CD4-positive, alpha-beta memory T cell (primary cell): ENCODE results near the gene MBTD1. TPM values are rescaled to one million over a fixed set of nuclear protein-coding genes. Genes with fewer than 3 reads are reported as not detected.

Experiments
- CTCF ChIA-PET: fragments of 350-600 bp; sonication (Branson Sonifier 250); formaldehyde crosslinking; loops from one replicate; lab custom pipeline; 2021; ENCODE audit warnings: inconsistent platforms; ENCODE audit not compliant: partially characterized antibody; lab: Charles Lee
- POLR2A ChIA-PET: fragments of 350-600 bp; sonication (Branson Sonifier 250); formaldehyde crosslinking; loops from one replicate; lab custom pipeline; 2021; ENCODE audit not compliant: partially characterized antibody; lab: Charles Lee
- DNase-seq, 5 donors: peaks; one replicate each; pipeline versions ENCODE4 v3.0.0 to v3.0.0-alpha.2; 2020 to 2022; ENCODE audit warnings: mixed read lengths in 1 of 5
- H3K27ac ChIP-seq: one replicate; pipeline ENCODE4 v1.7.0; 2013; ENCODE audit warnings: low read depth, low read length
- H3K27me3 ChIP-seq: 2 replicates; pipeline ENCODE4 v1.7.0; 2013; ENCODE audit warnings: mild to moderate bottlenecking, low read length, moderate library complexity; ENCODE audit not compliant: insufficient read depth
- H3K36me3 ChIP-seq: 2 replicates; pipeline ENCODE4 v1.7.0; 2013; ENCODE audit warnings: mild to moderate bottlenecking, low read length, moderate library complexity; ENCODE audit not compliant: insufficient read depth
- H3K4me1 ChIP-seq: 2 replicates; pipeline ENCODE4 v1.7.0; 2013; ENCODE audit warnings: mild to moderate bottlenecking, low read length, moderate library complexity; ENCODE audit not compliant: insufficient read depth
- H3K4me3 ChIP-seq, 2 donors: one replicate each; pipeline ENCODE4 v1.7.0; 2013; ENCODE audit warnings: low read length in 2 of 2, mild to moderate bottlenecking in 1 of 2
- H3K9me3 ChIP-seq, 2 donors: one replicate each; pipeline ENCODE4 v1.7.0; 2013; ENCODE audit warnings: low read length in 2 of 2, control low read depth in 1 of 2; ENCODE audit not compliant: control insufficient read depth in 1 of 2
- H3K27ac Mint-ChIP-seq, 7 donors: one replicate each; pipeline ENCODE4 v1.8.0; 2020 to 2021; ENCODE audit warnings: mixed read lengths in 7 of 7, mild to moderate bottlenecking in 6 of 7, inconsistent platforms in 3 of 7, moderate library complexity in 3 of 7
- H3K27me3 Mint-ChIP-seq, 2 donors: one replicate each; pipeline ENCODE4 v1.8.0; 2020 to 2021; ENCODE audit warnings: mixed read lengths in 2 of 2
- H3K36me3 Mint-ChIP-seq, 2 donors: one replicate each; pipeline ENCODE4 v1.8.0; 2020 to 2021; ENCODE audit warnings: mixed read lengths in 2 of 2, inconsistent platforms in 1 of 2, mild to moderate bottlenecking in 1 of 2
- H3K4me1 Mint-ChIP-seq, 4 donors: one replicate each; pipeline ENCODE4 v1.8.0; 2020 to 2021; ENCODE audit warnings: mixed read lengths in 4 of 4, mild to moderate bottlenecking in 1 of 4
- H3K4me3 Mint-ChIP-seq, 8 donors: one replicate each; pipeline ENCODE4 v1.8.0; 2020 to 2021; ENCODE audit warnings: mixed read lengths in 8 of 8, mild to moderate bottlenecking in 7 of 8, moderate library complexity in 6 of 8, inconsistent platforms in 3 of 8
- H3K9me3 Mint-ChIP-seq, 8 donors: one replicate each; pipeline ENCODE4 v1.8.0; 2020 to 2021; ENCODE audit warnings: mixed read lengths in 8 of 8, mild to moderate bottlenecking in 5 of 8, inconsistent platforms in 3 of 8, moderate library complexity in 1 of 8
- intact Hi-C: fragments of 100-400 bp; cut with micrococcal nuclease; formaldehyde crosslinking; loops from one replicate; pipeline ENCODE4 v1.15.1; 2023
- polyA plus RNA-seq, 2 donors: library from polyadenylated mRNA; unstranded; fragments of 300-500 nt; fragmentation: Illumina TruSeq; gene quantifications; one replicate each; pipeline ENCODE4 v1.2.3, GENCODE V29; 2021
- total RNA-seq, 2 experiments: library from RNA; stranded (reverse); gene quantifications; one replicate each; pipeline ENCODE4 v1.2.3, GENCODE V29; 2021

MBTD1 gene
- total and polyA plus RNA-seq, 4 experiments from 2014 or later: 3.6 to 30.0 (median 17.4) TPM

DNA sequence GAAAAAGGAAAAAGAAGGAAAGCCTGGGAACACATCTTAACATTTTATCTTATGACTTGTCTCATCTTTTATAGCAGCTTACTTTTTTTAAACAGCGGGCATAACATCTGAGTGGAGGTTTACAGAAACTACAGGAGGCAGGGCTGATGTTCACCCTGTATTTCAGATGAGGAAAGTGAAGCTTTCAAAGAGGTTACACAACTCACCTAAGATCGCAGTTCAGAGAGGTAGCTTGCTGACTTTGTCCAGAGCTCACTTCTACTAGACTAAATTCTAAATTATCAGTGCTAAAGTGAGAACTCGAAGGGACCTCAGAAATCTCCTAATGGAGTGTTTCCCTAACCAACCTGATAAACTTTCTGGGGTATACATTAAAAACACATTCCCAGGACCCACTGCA lies 3.7 kb downstream of the MBTD1 start:
- Histone ChIP-seq H3K4me1 (peaks cover 52% of the 10 kb centered on the region), H3K9me3 (no peaks in the 10 kb centered on the region), H3K27me3 (no peaks in the 10 kb centered on the region), H3K27ac (no peak overlapping the region), H3K4me3 (no peak overlapping the region), H3K36me3 (no peaks in the 10 kb centered on the region)
- peaks cover 36 to 71% (median 51%) of the 10 kb centered on the region in 4 donors for H3K4me1 Mint-ChIP-seq
- H3K27ac Mint-ChIP-seq: peak overlapping the region in 2 of 7 donors; percentile 10 to 28
- ChIA-PET CTCF (no interaction called here), POLR2A (interaction anchor here (0.6 kb wide), 1 partner anchor 85 kb away, joined by 5 read pairs; no protein-coding TSS in a partner anchor)
- peaks cover 0 to 2% (median 0%) of the 10 kb centered on the region in 8 donors for H3K9me3 Mint-ChIP-seq
- intact Hi-C loops: no loop called here
- H3K27me3 Mint-ChIP-seq: no peaks in the 10 kb centered on the region
- H3K36me3 Mint-ChIP-seq: peaks cover 24 to 45% of the 10 kb centered on the region in 2 donors
- DNase-seq: no peak
- peak overlapping the region in 1 of 8 donors; percentile 24 for H3K4me3 Mint-ChIP-seq

DNA sequence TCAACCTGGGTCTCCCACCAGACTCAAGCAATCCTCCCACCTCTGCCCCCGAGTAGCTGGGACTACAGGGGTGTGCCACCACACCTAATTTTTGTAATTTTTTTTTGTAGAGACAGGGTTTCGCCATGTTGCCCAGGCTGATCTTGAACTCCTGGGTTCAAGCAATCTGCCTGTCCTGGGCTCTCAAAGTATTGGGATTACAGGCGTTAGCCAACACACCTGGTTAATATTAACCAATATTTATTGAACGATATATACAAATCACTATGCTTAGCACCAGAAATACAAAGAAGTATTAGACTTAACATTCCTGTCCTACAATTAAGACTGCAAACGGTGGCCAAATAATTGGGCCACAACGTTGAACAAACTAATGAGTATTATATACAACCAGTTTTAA lies 4.2 kb downstream of the MBTD1 start:
- Mint-ChIP-seq H3K4me3 (no peak overlapping the region), H3K27me3 (no peaks in the 10 kb centered on the region), H3K36me3 (peaks cover 28 to 48% of the 10 kb centered on the region in 2 donors), H3K27ac (peak overlapping the region in 1 of 7 donors; percentile 28), H3K4me1 (peaks cover 36 to 72% (median 52%) of the 10 kb centered on the region in 4 donors), H3K9me3 (peaks cover 0 to 2% (median 0%) of the 10 kb centered on the region in 8 donors)
- DNase-seq: no peak
- H3K36me3 ChIP-seq: no peaks in the 10 kb centered on the region
- H3K4me3 ChIP-seq: no peak overlapping the region
- intact Hi-C loops: no loop called here
- peaks cover 51% of the 10 kb centered on the region for H3K4me1 ChIP-seq
- H3K27ac ChIP-seq: no peak overlapping the region
- no peaks in the 10 kb centered on the region for H3K27me3 ChIP-seq
- H3K9me3 ChIP-seq: no peaks in the 10 kb centered on the region
- POLR2A ChIA-PET: interaction anchor here (0.6 kb wide), 1 partner anchor 85 kb away, joined by 5 read pairs; no protein-coding TSS in a partner anchor
- CTCF ChIA-PET: no interaction called here

GRCh38 chr17:51251010-51251409 lies 8.8 kb downstream of the MBTD1 start:
- Histone ChIP-seq H3K27ac (no peak overlapping the region), H3K4me1 (peaks cover 17% of the 10 kb centered on the region), H3K4me3 (no peak overlapping the region), H3K36me3 (no peaks in the 10 kb centered on the region), H3K9me3 (no peaks in the 10 kb centered on the region), H3K27me3 (no peaks in the 10 kb centered on the region)
- DNase-seq: no peak
- intact Hi-C loops: no loop called here
- POLR2A ChIA-PET: interaction anchor here (0.6 to 1.8 kb wide), 2 partner anchors 9 to 19 kb away, joined by 3 to 6 read pairs; partner anchors contain the start of genes MBTD1 and UTP18
- Mint-ChIP-seq H3K27me3 (no peaks in the 10 kb centered on the region), H3K4me1 (peaks cover 19 to 29% (median 25%) of the 10 kb centered on the region in 4 donors), H3K36me3 (peaks cover 30 to 34% of the 10 kb centered on the region in 2 donors), H3K27ac (peak overlapping the region in 1 of 7 donors; percentile 70), H3K9me3 (peaks cover 0 to 2% (median 0%) of the 10 kb centered on the region in 8 donors), H3K4me3 (no peak overlapping the region)
- CTCF ChIA-PET: no interaction called here

DNA sequence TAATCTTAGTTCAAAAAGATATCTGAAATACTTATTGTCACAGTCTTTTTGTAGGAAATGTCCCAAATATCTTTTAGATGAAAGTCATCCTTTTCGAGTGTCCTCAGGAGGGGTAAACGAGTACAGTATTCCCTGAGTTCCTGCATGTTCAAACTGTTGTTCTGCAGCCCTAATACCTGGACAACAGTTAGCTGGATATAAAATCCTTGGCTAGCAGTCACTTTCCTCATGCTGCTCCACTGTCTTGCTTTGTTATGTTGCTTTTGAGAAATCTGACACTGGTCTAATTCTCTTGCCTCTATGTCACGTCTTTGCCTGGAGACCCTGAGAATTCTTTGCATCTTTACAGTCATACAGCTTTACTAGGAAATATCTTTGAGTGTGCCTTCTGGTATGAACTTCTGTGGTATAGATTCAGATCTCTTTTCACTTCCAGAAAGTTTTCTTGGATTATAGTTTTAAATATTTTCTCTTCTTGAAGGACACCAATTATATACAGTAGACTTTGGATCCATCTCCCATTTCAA lies 9.5 kb downstream of the MBTD1 start:
- Mint-ChIP-seq H3K4me1 (peaks cover 17 to 25% (median 21%) of the 10 kb centered on the region in 4 donors), H3K27ac (no peak overlapping the region), H3K4me3 (no peak overlapping the region), H3K27me3 (no peaks in the 10 kb centered on the region), H3K9me3 (peaks cover 0 to 2% (median 0%) of the 10 kb centered on the region in 8 donors), H3K36me3 (peaks cover 27 to 32% of the 10 kb centered on the region in 2 donors)
- ChIA-PET POLR2A (interaction anchor here (1.8 kb wide), 1 partner anchor 10 kb away, joined by 6 read pairs; the partner anchor contains the start of genes MBTD1 and UTP18), CTCF (no interaction called here)
- DNase-seq: no peak
- Histone ChIP-seq H3K4me1 (peaks cover 12% of the 10 kb centered on the region), H3K4me3 (no peak overlapping the region), H3K27me3 (no peaks in the 10 kb centered on the region), H3K27ac (no peak overlapping the region), H3K36me3 (no peaks in the 10 kb centered on the region), H3K9me3 (no peaks in the 10 kb centered on the region)
- intact Hi-C loops: no loop called here

- POLR2A ChIA-PET: no interaction called here
- CTCF ChIA-PET: no interaction called here
- no peak overlapping the region for H3K4me3 ChIP-seq
- H3K4me3 Mint-ChIP-seq: no peak overlapping the region
- no peaks in the 10 kb centered on the region for H3K27me3 Mint-ChIP-seq
- no peak for DNase-seq
- peaks cover 8 to 11% of the 10 kb centered on the region in 2 donors for H3K36me3 Mint-ChIP-seq
- H3K9me3 Mint-ChIP-seq: no peaks in the 10 kb centered on the region
- H3K27ac Mint-ChIP-seq: no peak overlapping the region
- intact Hi-C loops: no loop called here
- no peaks in the 10 kb centered on the region for H3K9me3 ChIP-seq
- H3K36me3 ChIP-seq: no peaks in the 10 kb centered on the region
- H3K4me1 Mint-ChIP-seq: peaks cover 11 to 35% (median 21%) of the 10 kb centered on the region in 4 donors
- no peaks in the 10 kb centered on the region for H3K4me1 ChIP-seq
- no peak overlapping the region for H3K27ac ChIP-seq
- H3K27me3 ChIP-seq: no peaks in the 10 kb centered on the region
Measured at GRCh38 chr17:51245535-51245934, 14.3 kb downstream of the MBTD1 start.

DNA sequence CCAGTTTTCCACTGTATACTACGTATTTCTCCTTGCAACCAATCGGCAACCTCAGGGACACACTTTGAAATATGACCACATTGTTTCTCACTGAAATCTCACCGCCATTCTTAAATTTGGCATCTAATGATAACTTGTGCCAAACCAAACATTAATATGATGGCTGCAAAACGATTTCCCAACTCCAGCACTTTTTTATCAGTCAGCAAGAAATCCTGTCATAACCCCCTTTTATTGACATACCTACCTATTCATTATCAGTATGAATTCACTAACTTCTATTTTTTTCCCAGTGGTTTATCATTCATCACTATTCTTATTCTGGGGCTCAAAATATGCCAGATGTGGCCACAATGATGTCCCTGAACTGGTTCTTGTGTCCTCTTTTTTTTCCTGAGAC lies 15.8 kb downstream of the MBTD1 start:
- H3K36me3 Mint-ChIP-seq: peaks cover 5 to 8% of the 10 kb centered on the region in 2 donors
- no peak overlapping the region for H3K27ac ChIP-seq
- H3K4me3 ChIP-seq: no peak overlapping the region
- H3K27me3 ChIP-seq: no peaks in the 10 kb centered on the region
- H3K36me3 ChIP-seq: no peaks in the 10 kb centered on the region
- H3K9me3 ChIP-seq: no peaks in the 10 kb centered on the region
- intact Hi-C loops: no loop called here
- H3K27ac Mint-ChIP-seq: peak overlapping the region in 1 of 7 donors; percentile 25
- no peaks in the 10 kb centered on the region for H3K27me3 Mint-ChIP-seq
- H3K4me1 ChIP-seq: peaks cover 4% of the 10 kb centered on the region
- H3K4me1 Mint-ChIP-seq: peaks cover 19 to 47% (median 31%) of the 10 kb centered on the region in 4 donors
- DNase-seq: no peak
- ChIA-PET POLR2A (no interaction called here), CTCF (no interaction called here)
- no peak overlapping the region for H3K4me3 Mint-ChIP-seq
- H3K9me3 Mint-ChIP-seq: no peaks in the 10 kb centered on the region

DNA sequence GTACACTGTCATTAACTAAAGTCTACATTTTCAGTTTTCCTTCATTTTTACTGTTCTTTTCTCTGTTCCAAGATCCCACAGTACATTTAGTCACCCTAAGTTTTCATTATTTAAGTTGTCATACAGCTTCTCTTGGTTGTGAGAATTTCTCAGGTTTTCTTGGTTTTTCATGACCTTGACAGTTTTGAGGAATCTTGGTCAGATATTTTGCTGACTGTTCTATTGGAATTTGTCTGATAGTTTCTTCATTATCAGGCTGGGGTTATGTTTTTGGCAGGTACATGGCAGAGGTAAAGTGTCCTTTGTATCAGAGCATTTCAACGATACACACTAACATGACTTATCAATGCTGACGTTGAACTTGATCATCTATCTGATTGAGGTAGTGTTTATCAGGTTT lies 19.6 kb downstream of the MBTD1 start:
- H3K36me3 Mint-ChIP-seq: peaks cover 3 to 8% of the 10 kb centered on the region in 2 donors
- no peak for DNase-seq

More for the DNA sequence above, 19.6 kb downstream of the MBTD1 start:
- no peaks in the 10 kb centered on the region for H3K27me3 Mint-ChIP-seq
- no peak overlapping the region for H3K27ac ChIP-seq
- intact Hi-C loops: no loop called here
- H3K27me3 ChIP-seq: no peaks in the 10 kb centered on the region
- ChIA-PET CTCF (no interaction called here), POLR2A (no interaction called here)
- H3K4me1 Mint-ChIP-seq: peaks cover 30 to 70% (median 52%) of the 10 kb centered on the region in 4 donors
- H3K4me3 Mint-ChIP-seq: no peak overlapping the region
- no peaks in the 10 kb centered on the region for H3K9me3 ChIP-seq
- no peak overlapping the region for H3K27ac Mint-ChIP-seq
- no peaks in the 10 kb centered on the region for H3K9me3 Mint-ChIP-seq
- no peak overlapping the region for H3K4me3 ChIP-seq
- H3K36me3 ChIP-seq: no peaks in the 10 kb centered on the region
- peaks cover 12% of the 10 kb centered on the region for H3K4me1 ChIP-seq
